HepG2 (cell line): ENCODE results near the gene MYH9. TPM values are rescaled to one million over a fixed set of nuclear protein-coding genes. Genes with fewer than 3 reads are reported as not detected.
A peak's percentile ranks its signal among the peaks of the same experiment; 100 is the strongest.

Experiments
- AKNA ChIP-seq: sonication (generic); formaldehyde crosslinking; IDR thresholded peaks from 2 replicates; pipeline ENCODE4 v1.4.0; 2020; ENCODE audit warnings: missing genetic modification reagents, borderline replicate concordance
- ARID4A ChIP-seq: sonication (generic); formaldehyde crosslinking; IDR thresholded peaks from 2 replicates; pipeline ENCODE4 v1.5.0; 2020; ENCODE audit warnings: mild to moderate bottlenecking, missing genetic modification reagents, borderline replicate concordance
- ARNT2 ChIP-seq: sonication (generic); formaldehyde crosslinking; IDR thresholded peaks from 2 replicates; pipeline ENCODE4 v1.8.0; 2022; ENCODE audit warnings: mild to moderate bottlenecking, low read depth, missing genetic modification reagents, moderate library complexity
- FOXO1 ChIP-seq: sonication (generic); formaldehyde crosslinking; IDR thresholded peaks from 2 replicates; pipeline ENCODE4 v1.4.0; 2020; ENCODE audit warnings: missing genetic modification reagents
- MED1 ChIP-seq: sonication (generic); formaldehyde crosslinking; IDR thresholded peaks from 2 replicates; pipeline ENCODE4 v1.4.0; 2020; ENCODE audit warnings: missing genetic modification reagents
- NR2F2 ChIP-seq: IDR thresholded peaks from 2 replicates; pipeline ENCODE4 v1.6.1; 2012; ENCODE audit warnings: low read depth, inconsistent platforms, borderline replicate concordance
- RXRB ChIP-seq: IDR thresholded peaks from 2 replicates; pipeline ENCODE4 v1.6.1; 2016; ENCODE audit warnings: borderline replicate concordance, missing genetic modification reagents, missing compliant biosample characterization
- SIX1 ChIP-seq: sonication (generic); formaldehyde crosslinking; IDR thresholded peaks from 2 replicates; pipeline ENCODE4 v1.4.0; 2020; ENCODE audit warnings: missing genetic modification reagents, borderline replicate concordance
- SOX5 ChIP-seq: IDR thresholded peaks from 2 replicates; pipeline ENCODE4 v1.6.1; 2016; ENCODE audit warnings: borderline replicate concordance
- ZNF512B ChIP-seq: sonication (generic); formaldehyde crosslinking; IDR thresholded peaks from 2 replicates; pipeline ENCODE4 v1.5.1; 2020; ENCODE audit warnings: missing genetic modification reagents, mild to moderate bottlenecking, borderline replicate concordance
- ZNF850 ChIP-seq: sonication (generic); formaldehyde crosslinking; conservative IDR thresholded peaks from 2 replicates; pipeline ENCODE4 v1.9.0; 2021; ENCODE audit warnings: mild to moderate bottlenecking, missing genetic modification reagents
- polyA plus RNA-seq, 8 experiments: library from polyadenylated mRNA; depleted of rRNA in 3 of 8; stranded (reverse) in 7 of 8; unstranded in 1 of 8; fragments of >200 nt; fragmentation: Illumina TruSeq in 4 of 8; extraction: Trizol in 4 of 8; gene quantifications; 2 replicates each; pipeline versions ENCODE4 v1.2.1 to v1.2.3, GENCODE V29; 2011 to 2016; ENCODE audit warnings: low read depth in 4 of 8, missing spikeins in 1 of 8, mixed read lengths in 1 of 8; ENCODE audit not compliant: insufficient read depth in 1 of 8
- total RNA-seq, 5 experiments: library from RNA; depleted of rRNA; stranded (reverse); fragments of >200 nt; fragmentation: Illumina TruSeq; extraction: Trizol; gene quantifications; 2 replicates each; pipeline ENCODE4 v1.2.3, GENCODE V29; 2016; ENCODE audit warnings: low read depth in 1 of 5
- TF ChIP-seq, protein P1 (sequence below): sonication (generic); formaldehyde crosslinking; conservative IDR thresholded peaks from 2 replicates; pipeline ENCODE4 v1.4.0; 2020; ENCODE audit warnings: mild to moderate bottlenecking, missing genetic modification reagents, moderate library complexity

The MYH9 gene
- total and polyA plus RNA-seq, 2 of the 13 experiments (the other 11 are each of a cell fraction or from before 2014, with no cell fraction given): 50.7 to 98.5 TPM

DNA sequence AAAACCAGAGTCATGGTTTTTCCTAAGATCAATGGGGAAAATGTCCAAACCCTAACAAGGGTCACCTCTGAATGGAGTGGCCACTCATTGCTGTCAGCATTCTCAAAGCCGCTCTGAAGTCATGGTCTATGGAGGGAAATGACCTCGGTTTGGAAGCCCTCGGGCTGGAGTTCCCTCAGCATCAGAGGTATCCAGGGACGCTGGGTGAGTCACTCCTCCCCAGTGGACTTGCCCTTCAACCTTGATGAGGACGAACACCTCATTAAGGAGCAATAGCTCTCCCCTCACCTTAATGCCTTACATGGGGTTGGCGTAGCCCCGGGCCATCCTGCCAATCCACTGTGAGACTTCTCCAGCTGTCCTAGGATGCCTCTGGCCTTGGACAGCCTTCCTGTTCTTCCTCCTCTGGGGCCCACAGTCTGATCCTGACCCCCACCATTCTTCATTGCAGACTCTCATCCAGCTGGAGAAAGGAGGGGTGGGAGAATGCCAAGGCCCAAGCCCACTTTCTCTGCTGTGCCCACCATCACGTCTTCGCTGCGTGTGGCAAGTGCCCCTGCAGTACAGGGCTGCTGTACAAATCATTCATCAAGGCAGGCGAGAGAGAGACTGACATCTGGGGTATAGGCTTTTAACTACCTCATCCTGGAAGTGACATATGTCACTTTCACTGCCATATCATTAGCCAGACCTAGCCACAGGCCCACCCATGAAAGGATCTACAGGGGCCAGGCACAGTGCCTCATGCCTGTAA is 25.4 kb upstream of the MYH9 start (continued):
- TF ChIP-seq AKNA (CRISPR knock-in tag) (no peak), MED1 (CRISPR knock-in tag) (peak; percentile 34; the same call in 1 of the 2 replicates), SOX5 (CRISPR knock-in tag) (peak; percentile 44; the same call in 1 of the 2 replicates), RXRB (peak; percentile 68), ARNT2 (no peak), FOXO1 (peak; percentile 24; the same call in 1 of the 2 replicates), ZNF850 (CRISPR knock-in tag) (no peak), SIX1 (CRISPR knock-in tag) (no peak), NR2F2 (no peak), ZNF512B (CRISPR knock-in tag) (no peak), ARID4A (CRISPR knock-in tag) (peak; percentile 41; the same call in 1 of the 2 replicates)
- TF ChIP-seq, protein P1, sequence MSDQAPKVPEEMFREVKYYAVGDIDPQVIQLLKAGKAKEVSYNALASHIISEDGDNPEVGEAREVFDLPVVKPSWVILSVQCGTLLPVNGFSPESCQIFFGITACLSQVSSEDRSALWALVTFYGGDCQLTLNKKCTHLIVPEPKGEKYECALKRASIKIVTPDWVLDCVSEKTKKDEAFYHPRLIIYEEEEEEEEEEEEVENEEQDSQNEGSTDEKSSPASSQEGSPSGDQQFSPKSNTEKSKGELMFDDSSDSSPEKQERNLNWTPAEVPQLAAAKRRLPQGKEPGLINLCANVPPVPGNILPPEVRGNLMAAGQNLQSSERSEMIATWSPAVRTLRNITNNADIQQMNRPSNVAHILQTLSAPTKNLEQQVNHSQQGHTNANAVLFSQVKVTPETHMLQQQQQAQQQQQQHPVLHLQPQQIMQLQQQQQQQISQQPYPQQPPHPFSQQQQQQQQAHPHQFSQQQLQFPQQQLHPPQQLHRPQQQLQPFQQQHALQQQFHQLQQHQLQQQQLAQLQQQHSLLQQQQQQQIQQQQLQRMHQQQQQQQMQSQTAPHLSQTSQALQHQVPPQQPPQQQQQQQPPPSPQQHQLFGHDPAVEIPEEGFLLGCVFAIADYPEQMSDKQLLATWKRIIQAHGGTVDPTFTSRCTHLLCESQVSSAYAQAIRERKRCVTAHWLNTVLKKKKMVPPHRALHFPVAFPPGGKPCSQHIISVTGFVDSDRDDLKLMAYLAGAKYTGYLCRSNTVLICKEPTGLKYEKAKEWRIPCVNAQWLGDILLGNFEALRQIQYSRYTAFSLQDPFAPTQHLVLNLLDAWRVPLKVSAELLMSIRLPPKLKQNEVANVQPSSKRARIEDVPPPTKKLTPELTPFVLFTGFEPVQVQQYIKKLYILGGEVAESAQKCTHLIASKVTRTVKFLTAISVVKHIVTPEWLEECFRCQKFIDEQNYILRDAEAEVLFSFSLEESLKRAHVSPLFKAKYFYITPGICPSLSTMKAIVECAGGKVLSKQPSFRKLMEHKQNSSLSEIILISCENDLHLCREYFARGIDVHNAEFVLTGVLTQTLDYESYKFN (CRISPR knock-in tag): no peak
